ENCODE results near the gene SMDT1.
"Not testable (repeated sequence)": the region's sequence is repeated elsewhere in the genome, so short reads cannot be mapped to it uniquely, and the experiment has no call there.

GRCh38 chr22:42128007-42128406 is 48.5 kb downstream of the SMDT1 start:
- TF ChIP-seq CTCF, POLR2A (IDR thresholded peaks at IDR 0.05): not testable (repeated sequence)

Data from right lobe of liver (tissue), 4 donors.